ENCODE results near the gene NSUN6. TPM values are rescaled to one million over a fixed set of nuclear protein-coding genes. Genes with fewer than 3 reads are reported as not detected.

The NSUN6 gene
- polyA plus RNA-seq, 3 donors = 17.6 to 39.6 (median 33.2) TPM

DNA sequence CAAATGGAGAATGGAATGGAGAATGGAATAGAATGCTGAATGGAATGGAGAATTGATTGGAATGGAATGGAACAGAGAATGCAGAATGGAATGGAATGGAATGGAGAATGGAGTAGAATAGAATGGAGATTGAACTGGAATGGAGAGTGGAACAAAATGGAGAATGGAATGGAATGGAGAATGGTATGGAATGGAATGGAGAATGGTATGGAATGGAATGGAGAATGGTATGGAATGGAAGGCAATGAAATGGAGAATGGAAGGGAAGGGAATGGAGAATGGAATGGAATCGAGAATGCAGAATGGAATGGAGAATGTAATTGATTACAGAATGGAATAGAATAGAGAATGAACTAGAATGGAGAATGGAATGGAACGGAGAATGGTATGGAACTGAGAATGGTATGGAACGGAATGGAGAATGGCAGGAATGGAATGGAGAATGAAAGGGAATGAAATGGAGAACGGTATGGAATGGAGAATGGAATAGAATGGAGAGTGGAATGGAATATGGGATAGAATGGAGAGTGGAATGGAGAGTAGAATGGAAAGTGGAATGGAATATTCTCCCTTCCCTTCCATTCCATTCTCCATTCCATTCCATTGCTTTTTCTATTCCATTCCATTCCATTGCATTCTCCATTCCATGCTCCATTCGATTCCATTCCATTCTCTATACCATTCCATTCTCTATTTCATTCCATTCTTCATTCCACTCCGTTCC, 88.2 kb downstream of the NSUN6 start:
- DNase-seq = no peak

DNA sequence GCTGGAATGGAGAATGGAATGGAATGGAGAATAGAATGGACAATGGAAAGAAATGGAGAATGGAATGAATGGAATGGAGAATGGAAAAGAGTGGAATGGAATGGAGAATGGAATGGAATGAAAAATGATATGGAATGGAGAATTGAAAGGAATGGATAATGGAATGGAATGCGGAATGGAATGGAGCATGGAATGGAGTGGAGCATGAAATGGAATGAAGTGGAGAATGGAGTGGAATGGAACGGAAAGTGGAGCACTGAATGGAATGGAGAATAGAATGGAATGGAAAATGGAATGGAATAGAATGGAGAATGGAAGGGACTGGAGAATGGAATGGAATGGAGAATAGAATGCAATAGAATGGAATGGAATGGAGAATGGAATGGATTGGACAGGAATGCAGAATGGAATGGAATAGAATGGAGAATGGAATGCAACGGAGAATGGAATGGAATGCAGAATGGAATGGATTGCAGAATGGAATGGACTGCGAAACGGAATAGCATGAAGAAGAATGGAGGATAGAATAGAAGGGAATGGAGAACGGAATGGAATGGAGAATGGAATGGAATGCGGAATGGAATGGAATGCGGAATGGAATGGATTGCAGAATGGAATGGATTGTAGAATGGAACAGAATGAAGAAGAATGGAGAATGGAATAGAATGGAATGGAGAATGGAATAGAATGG, 89.4 kb downstream of the NSUN6 start:
- no peak for DNase-seq

DNA sequence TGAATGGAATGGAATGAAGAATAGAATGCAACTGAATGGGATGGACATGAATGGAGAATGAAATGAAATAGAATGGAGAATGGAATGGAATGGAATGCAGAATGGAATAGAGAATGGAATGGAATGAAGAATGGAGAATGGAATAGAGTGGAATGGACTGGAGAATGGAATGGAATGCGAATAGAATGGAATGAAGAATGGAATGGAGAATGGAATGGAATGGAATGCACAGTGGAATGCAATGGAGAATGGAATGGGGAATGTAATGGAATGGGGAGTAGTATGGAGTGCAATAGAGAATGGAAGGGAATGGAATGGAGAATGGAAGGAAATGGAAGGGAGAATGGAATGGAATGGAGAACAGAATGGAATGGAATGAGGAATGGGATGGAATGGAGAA, 93.4 kb downstream of the NSUN6 start:
- no peak for DNase-seq

DNA sequence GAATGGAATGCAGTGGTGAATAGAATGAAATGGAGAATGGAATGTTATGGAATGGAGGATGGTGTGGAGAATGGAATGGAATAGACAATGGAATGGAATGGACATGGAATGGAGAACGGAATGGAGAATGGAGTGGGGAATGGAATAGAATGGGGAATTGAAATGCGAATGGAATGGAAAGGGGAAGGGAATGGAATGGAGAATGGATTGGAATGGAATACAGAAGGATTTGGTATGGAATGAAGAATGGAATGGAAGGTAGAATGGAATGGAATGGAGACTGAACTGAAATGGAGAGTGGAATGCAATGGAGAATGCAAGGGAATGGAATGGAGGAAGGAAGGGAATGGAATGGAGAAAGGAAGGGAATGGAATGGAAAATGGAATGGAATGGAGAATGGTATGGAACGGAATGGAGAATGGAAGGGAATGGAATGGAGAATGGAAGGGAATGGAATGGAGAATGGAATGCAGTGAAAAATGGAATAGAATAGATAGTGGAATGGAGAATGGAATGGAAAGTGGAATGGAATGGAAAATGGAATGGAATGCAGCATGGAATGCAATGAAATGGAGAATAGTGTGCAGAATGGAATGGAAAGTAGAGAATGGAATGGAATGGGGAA, 94.8 kb downstream of the NSUN6 start:
- DNase-seq = no peak

DNA sequence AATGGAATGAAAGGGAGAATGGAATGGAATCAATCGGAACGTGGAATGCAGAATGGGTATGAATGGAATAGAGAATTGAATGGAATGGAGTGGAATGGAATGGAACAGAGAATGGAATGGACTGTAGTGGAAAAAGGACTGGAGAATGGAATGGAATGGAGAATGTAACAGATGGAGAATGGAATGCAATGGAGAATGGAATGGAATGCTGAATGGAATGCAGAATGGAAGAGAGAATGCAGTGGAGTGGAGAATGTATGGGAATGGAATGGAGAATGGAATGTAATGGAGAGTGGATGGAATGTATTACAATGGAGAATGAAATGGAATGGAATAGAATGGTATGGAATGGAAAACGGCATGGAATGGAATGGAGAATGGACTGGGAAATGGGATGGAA, 96.9 kb downstream of the NSUN6 start:
- DNase-seq = no peak

DNA sequence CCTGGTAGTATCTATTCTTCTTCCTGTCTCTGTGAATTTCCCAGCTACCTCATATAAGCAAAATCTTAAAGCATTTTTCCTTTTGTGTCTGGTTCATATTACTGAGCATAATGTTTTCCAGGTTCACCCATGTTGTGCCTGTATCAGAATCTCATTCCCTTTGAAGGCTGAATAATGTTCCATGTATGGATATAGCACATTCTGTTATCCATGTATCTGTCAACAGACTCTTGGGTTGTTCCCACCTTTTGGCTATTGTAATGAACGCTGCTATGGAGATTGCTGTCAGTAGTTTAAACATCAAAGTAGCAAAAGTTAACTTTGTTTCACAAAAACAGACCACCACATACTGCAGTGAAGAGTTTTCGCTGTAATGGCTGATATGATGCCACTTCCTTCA, 99.9 kb downstream of the NSUN6 start:
- DNase-seq = no peak

DNA sequence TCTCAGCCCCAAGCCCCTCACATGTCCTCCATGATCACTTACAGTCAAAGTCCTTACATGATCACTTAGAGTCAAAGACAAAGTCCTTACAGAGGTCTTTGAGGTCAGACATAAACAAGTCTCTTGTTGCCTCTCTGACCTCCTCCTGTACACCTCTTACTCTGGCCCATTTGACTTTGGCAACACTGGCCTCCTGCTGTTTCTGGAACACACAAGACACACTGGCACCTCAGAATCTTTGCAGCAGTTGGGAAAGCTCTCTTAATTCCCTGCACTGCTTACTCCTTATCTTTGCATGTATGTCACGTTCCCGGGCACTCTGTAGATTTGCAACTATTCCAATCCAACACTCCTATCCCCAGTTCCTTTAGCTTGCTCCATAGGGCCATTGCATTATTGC, 102.3 kb downstream of the NSUN6 start:
- DNase-seq = no peak

DNA sequence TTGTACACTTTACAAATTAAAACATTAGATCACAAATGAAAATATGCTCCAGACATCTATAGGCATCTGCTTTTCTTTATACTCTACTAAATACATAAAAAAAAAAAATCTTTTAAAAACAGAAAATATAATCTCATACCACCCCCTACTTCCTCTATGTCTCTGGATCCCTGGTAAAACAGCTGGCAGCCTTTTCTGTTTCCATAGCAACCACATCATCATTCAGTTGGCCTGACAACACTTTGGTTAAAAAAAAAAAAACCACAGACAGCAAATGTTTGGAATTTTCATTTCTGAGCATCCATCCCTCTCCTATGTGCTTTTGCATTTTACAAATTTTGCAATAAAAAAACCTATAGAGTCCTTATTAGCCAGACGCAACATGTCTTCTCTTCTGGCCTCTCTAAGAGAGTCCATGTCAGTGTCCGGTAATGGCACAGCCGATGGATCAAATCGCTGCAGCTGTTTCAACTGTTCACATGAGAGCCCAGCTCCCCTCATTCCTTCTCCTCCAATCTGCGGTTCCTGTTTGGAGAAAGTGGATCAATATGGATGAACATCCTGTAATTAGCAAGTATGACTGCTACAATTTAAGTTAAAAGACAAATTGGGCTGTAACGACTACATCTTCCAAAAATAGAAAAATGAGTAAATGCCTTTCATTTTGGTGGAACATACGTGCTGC, 105.6 kb downstream of the NSUN6 start:
- DNase-seq = no peak

DNA sequence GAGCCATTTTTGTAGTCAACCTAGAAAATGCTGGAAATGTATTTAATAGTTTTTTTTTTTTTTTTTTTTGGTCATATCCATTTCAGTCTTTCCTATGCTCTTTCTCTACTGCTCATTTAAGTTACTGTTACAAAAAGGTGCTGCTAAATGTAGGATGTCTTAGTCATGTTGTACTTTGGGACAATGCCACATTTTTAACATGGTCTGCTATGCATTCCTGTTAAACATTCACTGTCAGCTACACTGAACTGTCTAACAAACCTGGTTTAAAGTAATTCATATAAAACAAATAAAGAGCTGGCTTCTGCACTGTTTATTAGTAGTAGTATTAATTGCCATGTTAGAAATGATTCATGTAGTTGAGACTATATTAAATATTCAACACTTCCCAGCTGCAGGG, 108.6 kb downstream of the NSUN6 start:
- no peak for DNase-seq

DNA sequence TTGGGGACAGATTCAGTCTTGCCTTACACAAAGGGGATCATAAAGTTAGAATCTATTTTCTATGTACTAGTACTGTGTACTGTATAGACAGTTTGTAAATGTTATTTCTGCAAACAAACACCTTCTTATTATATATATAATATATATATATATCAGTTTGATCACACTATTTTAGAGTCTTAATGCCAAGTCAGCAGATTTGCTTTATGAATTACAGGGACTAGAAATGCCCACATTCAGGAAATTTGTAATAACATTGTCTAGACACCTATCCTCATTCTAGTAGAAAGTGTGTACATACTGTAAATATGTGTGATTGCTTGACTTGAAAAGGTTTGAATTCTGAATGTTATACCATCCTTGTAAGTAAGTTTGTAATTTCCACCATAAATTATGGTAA, 111.2 kb downstream of the NSUN6 start:
- no peak for DNase-seq

DNA sequence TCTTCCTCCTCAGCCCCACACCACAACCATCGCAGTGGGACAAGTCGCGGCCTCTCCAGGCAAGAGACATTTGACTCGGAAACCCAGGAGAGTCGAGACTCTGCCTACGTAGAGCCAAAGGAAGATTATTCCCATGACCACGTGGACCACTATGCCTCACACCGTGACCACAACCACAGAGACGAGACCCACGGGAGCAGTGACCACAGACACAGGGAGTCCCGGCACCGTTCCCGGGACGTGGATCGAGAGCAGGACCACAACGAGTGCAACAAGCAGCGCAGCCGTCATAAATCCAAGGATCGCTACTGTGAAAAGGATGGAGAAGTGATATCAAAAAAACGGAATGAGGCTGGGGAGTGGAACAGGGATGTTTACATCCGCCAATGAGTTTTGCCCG, 112.1 kb downstream of the NSUN6 start:
- no peak for DNase-seq

DNA sequence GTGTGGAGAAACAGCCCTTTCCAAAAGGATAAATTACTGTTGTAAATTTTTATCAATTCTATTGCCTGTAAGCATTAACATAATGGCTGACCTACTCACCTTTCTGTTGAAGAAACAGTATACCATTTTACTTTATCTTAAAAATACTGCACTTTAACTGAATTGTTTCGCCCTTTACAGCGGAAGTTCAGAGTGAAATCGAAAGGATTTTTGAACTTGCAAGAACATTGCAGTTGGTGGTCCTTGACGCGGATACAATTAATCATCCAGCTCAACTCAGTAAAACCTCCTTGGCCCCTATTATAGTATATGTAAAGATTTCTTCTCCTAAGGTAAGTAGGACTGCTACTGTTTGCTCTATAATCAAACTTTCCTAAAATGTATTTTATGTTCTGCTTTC, 117.5 kb downstream of the NSUN6 start:
- DNase-seq = peak; percentile 57

DNA sequence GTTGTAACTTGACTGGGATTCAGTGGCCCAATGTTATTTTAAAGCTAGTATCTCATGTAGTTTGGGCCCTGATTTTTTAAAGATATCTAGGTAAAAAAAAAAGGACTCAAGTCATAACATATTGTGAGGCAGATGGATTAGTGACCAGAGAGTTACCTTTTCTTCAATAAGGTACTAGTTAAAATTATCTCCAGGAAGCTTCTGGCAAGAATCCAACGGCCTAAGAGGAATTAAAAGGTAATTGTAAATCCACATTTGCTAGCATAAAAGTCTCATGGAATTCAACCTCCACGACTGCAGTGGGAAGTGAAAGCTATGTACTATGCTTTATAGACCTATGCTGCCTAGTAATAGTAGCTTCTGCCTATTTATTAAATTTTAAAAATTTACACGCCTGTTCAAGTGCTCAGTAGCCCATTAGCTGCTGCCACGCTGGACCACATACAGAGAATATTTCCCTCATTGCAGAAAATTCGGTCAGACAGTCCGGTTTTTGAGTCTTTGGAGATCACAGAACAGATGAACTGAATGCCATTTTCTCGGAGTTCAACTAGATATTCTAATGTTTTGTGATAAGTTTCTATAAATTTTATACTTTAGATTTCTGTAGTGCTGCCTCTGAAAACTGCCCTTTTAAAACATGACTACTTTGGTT, 118.4 kb downstream of the NSUN6 start:
- no peak for DNase-seq

DNA sequence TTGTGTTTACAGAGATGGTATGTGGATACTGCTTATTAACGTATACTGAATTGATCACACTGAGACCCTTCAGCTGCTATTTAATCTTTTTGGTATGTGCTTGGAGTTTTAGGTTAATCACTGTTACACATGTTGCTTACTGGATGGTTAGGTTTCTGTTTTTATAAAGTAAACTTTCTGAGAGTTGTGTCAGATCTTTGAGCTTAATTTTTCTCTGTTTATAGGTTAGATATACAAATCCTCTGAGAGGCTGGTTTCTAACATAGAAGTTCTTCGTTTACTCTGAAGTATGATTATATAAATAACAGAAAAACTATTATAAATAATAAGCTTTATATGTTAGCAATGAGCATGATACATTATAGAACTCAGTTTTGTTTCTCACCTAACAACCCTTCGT, 123.1 kb downstream of the NSUN6 start:
- DNase-seq = no peak

DNA sequence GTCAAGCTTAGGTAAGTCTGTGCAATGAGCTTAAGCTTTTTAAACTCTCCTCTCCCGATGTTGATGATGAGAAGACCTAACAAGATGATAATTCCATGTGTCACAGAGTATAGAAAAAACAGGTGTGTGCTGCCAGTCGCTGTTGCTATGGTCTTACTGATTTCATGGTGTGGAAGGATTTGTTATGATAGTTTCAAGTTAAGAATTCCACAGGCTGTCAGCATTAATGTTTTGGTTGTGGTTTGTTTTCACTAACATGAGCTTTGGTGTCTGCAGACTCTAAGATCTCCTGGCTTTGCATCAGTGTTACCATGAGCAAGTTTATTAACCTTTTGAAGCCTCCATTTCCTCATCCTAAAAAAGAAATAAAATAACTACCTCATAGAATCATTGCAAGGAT, 123.7 kb downstream of the NSUN6 start:
- DNase-seq = peak; percentile 33

DNA sequence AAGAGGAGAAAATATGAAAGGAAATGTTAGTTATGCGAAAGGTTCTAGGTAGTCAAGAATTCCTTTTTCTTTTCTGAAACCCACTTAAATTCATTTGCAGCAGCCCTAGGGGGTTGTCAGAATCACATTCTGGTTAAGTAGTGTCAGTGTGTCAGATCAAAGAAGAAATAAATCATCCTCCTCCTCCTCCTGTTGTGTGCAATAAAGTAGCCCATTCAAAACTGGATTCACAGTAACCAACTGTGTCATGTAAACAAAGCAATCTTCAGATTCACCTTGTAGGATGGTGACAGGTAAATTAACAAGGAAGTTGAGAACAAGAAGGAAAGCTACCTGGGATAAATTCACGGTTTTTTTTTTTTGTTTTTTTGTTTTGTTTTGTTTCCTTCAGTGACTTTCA, 127.5 kb downstream of the NSUN6 start:
- DNase-seq = no peak

DNA sequence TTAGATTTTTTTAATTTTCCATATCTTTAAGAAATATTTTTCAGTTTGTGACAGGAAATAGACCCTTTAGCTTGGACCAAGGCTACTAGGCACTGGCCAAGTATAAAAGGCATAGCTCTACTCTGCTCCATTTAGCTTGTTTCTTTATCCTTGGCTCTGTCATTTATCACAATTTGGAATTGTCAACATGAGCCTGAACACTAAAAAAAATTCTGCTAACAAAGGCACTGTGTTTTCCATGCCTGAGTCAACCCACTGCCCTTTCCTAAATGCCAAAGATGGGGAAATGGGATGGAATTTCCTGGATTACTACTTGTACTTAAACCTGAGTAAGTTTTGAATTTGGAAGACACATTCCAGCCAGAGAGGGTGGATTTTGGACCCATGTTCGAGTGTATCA, 128.4 kb downstream of the NSUN6 start:
- DNase-seq = no peak

DNA sequence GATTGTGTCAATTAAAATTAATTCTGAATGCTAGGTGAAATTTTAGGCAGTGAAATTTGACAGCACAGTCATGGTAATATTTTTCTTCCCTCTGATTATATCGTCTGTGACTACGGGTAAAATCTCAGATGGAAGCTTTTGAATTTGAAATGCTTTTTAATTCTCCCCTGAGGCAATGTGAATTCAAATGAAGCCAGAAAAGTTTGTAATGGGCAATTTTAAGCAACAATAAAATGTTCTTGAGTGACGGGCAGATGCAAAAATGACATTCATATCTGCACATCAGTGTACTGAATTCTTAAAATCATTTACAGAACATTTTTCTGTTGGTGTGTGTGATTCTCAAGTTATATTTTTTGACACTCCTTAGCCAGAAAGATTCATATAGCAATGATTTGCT, 134.5 kb downstream of the NSUN6 start:
- DNase-seq = no peak

DNA sequence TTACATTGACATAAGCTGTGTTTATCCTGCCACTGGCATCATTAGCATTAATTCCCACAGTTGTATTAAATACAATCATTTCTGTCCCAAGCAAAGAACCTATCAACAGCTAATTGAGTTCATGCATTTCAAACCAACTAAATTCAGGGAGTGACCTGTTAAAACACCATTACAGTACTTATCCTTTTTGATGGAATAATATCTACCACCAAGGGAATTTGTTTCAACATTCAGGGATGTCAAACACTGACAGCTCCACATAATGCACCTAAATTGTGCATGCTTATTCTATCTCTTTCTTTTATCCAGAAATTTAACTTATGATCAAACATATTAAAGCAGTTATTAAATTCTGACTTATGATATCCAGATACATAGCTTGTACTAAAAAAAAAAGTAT, 136.8 kb downstream of the NSUN6 start:
- no peak for DNase-seq

DNA sequence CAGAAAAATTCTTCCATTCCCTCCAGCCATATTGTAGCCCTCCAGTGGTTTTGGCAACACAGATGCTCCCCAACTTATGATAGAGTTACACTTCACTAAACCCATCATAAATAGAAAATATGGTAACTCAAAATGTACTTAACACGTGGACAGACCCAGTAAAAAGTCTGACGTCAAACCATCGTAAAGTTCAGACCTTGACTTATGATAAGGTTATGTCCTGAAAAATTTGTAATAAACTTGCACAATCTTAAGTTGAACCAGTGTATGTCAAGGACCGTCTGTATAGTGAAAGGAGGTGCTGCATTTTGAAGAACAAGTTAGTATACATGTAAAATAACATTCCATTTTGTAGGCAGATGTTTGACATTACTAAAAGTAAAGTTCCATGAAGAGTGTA, 142.8 kb downstream of the NSUN6 start:
- DNase-seq = no peak

DNA sequence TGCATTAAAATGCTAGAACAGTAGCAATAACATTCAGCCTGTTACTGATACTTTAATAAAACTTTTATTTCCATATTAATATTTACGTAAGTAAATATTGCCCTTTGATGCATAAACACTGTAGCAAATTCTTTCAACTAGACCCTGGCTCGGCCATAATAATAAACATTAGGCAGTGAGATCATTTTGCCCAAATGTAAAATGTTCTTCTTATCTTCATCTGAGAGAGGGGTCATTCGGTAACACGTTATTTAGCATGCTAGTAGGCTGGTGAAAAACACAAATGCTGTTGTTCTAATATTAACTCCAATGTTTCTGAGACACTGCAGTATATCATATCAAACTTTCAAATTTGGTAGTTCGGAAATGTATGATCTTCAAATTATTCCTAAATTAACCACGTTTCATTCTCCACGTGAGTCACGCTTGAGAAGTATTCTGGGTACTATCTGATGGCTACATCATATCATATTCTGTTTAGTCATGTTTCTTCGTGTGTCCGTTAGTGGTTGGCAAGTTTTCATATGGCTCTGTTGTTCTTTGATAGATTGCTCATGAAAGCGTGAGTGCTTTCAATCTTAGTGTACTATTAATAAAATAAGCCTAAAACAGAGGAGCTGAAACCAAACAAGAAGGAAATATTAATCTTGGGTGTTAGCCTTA, 145.8 kb downstream of the NSUN6 start:
- DNase-seq = no peak

DNA sequence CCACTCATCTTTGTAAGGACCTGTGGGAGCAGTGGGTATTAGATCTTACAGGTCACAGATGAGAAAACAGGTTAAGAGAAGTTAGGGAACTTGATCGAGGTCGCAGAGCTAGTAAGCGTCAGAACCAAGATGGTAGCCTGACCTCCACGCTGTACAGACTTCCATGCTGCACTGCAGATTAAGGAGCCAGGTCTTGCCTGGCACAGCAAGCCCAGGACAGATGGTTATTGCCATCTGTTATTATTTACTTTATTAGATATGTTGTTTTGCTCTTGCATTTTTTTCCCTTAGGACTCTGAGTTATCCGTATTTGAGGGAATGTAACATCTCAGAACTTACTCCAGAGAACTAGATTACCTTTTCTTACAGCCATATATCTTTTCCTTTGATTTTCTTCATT, 147.2 kb downstream of the NSUN6 start:
- no peak for DNase-seq
